Measurements from ENCODE around the gene CTSK. TPM values are rescaled to one million over a fixed set of nuclear protein-coding genes. Genes with fewer than 3 reads are reported as not detected.

Gene CTSK
- total RNA-seq, 4 donors from 2014 or later = 46.3 to 98.0 (median 64.2) TPM

GRCh38 chr1:150760013-150760412 is 48.0 kb downstream of the CTSK start:
- WGBS = 82% methylated on average over 3 of the region's 3 CpGs
- peaks cover 13% of the 10 kb centered on the region for H3K4me1 ChIP-seq

GRCh38 chr1:150753416-150753815 is 54.6 kb downstream of the CTSK start:
- Histone ChIP-seq H3K4me1 (no peaks in the 10 kb centered on the region), H3K36me3 (peaks cover 13% of the 10 kb centered on the region), H3K4me3 (no peak overlapping the region), H3K27me3 (no peaks in the 10 kb centered on the region), H3K27ac (no peak overlapping the region), H3K9me3 (no peaks in the 10 kb centered on the region)
- no peak for DNase-seq (ENCODE audit: low spot score in 2 of 2)
- TF ChIP-seq CTCF (IDR thresholded peaks at IDR 0.05) (no peak), POLR2A (IDR thresholded peaks at IDR 0.05) (no peak), POLR2AphosphoS5 (IDR thresholded peaks at IDR 0.05) (no peak), EP300 (IDR thresholded peaks at IDR 0.05) (no peak)
- WGBS = 93% methylated on average over 2 of the region's 2 CpGs

More at GRCh38 chr1:150760013-150760412, 48.0 kb downstream of the CTSK start:
- Histone ChIP-seq H3K9me3 (no peaks in the 10 kb centered on the region), H3K36me3 (peaks cover 7% of the 10 kb centered on the region), H3K27ac (no peak overlapping the region), H3K27me3 (no peaks in the 10 kb centered on the region), H3K4me3 (no peak overlapping the region)
- TF ChIP-seq EP300 (IDR thresholded peaks at IDR 0.05) = no peak
- no peak for TF ChIP-seq POLR2A (IDR thresholded peaks at IDR 0.05)
- no peak for TF ChIP-seq POLR2AphosphoS5 (IDR thresholded peaks at IDR 0.05)
- no peak for TF ChIP-seq CTCF (IDR thresholded peaks at IDR 0.05)
- DNase-seq (ENCODE audit: low spot score in 2 of 2) = no peak

- H3K27me3 ChIP-seq = no peaks in the 10 kb centered on the region
- peaks cover 18% of the 10 kb centered on the region for H3K36me3 ChIP-seq
- 89% methylated on average over 6 of the region's 6 CpGs for WGBS
- H3K4me1 ChIP-seq = no peaks in the 10 kb centered on the region
- H3K27ac ChIP-seq = no peak overlapping the region
- no peak for DNase-seq (ENCODE audit: low spot score in 2 of 2)
- no peaks in the 10 kb centered on the region for H3K9me3 ChIP-seq
- H3K4me3 ChIP-seq = no peak overlapping the region
- no peak for TF ChIP-seq CTCF (IDR thresholded peaks at IDR 0.05)
- TF ChIP-seq POLR2A (IDR thresholded peaks at IDR 0.05) = no peak
- no peak for TF ChIP-seq POLR2AphosphoS5 (IDR thresholded peaks at IDR 0.05)
- TF ChIP-seq EP300 (IDR thresholded peaks at IDR 0.05) = no peak
Measured at GRCh38 chr1:150751443-150751842, 56.6 kb downstream of the CTSK start.

- H3K4me1 ChIP-seq = no peaks in the 10 kb centered on the region
- H3K4me3 ChIP-seq = no peak overlapping the region
- TF ChIP-seq CTCF (IDR thresholded peaks at IDR 0.05) (no peak), POLR2AphosphoS5 (IDR thresholded peaks at IDR 0.05) (no peak), EP300 (IDR thresholded peaks at IDR 0.05) (no peak), POLR2A (IDR thresholded peaks at IDR 0.05) (no peak)
- no peaks in the 10 kb centered on the region for H3K27me3 ChIP-seq
- 92% methylated on average over 8 of the region's 8 CpGs for WGBS
- no peak for DNase-seq (ENCODE audit: low spot score in 2 of 2)
- H3K9me3 ChIP-seq = no peaks in the 10 kb centered on the region
- no peak overlapping the region for H3K27ac ChIP-seq
- H3K36me3 ChIP-seq = peaks cover 9% of the 10 kb centered on the region
Measured at GRCh38 chr1:150749720-150750311, 58.2 kb downstream of the CTSK start.

- TF ChIP-seq POLR2A (IDR thresholded peaks at IDR 0.05) = no peak
- TF ChIP-seq POLR2AphosphoS5 (IDR thresholded peaks at IDR 0.05) = no peak
- no peak for TF ChIP-seq EP300 (IDR thresholded peaks at IDR 0.05)
- no peak for TF ChIP-seq CTCF (IDR thresholded peaks at IDR 0.05)
- Histone ChIP-seq H3K4me3 (no peak overlapping the region), H3K27me3 (no peaks in the 10 kb centered on the region), H3K9me3 (no peaks in the 10 kb centered on the region), H3K4me1 (no peaks in the 10 kb centered on the region), H3K27ac (no peak overlapping the region), H3K36me3 (peaks cover 8% of the 10 kb centered on the region)
- 79% methylated on average over 11 of the region's 12 CpGs for WGBS
- no peak for DNase-seq (ENCODE audit: low spot score in 2 of 2)
Measured at GRCh38 chr1:150748878-150749719, 59.0 kb downstream of the CTSK start.
